Kidney tubule cell (primary cell): ENCODE data around the gene FADS6.

Experiments
- DNase-seq: peaks from one replicate; pipeline ENCODE4 v3.0.0-alpha.2; 2018; ENCODE audit warnings: low spot score

FADS6 gene

GRCh38 chr17:74892974-74893911 lies at the start of gene FADS6:
Gene FADS6 (minus strand): TSS chr17:74893633. CDS start chr17:74893595, 38 bp downstream.
- DNase-seq, result no peak

- DNase-seq, result no peak
Measured at GRCh38 chr17:74941128-74941725, 47.8 kb upstream of the FADS6 start.

- no peak for DNase-seq
Measured at GRCh38 chr17:74939534-74939933, 46.1 kb upstream of the FADS6 start.

- no peak for DNase-seq
Measured at GRCh38 chr17:74938194-74938950, 44.9 kb upstream of the FADS6 start.

- no peak for DNase-seq
Measured at GRCh38 chr17:74937064-74938051, 43.9 kb upstream of the FADS6 start.

GRCh38 chr17:74936470-74936799 lies 43.0 kb upstream of the FADS6 start:
- DNase-seq, result no peak

- DNase-seq, result no peak
Measured at GRCh38 chr17:74935585-74936469, 42.4 kb upstream of the FADS6 start, which contains the start of gene OTOP3. Gene OTOP3 (plus strand): TSS chr17:74935898. CDS start chr17:74935922, 24 bp downstream.

- DNase-seq, result no peak
Measured at GRCh38 chr17:74935048-74935447, 41.6 kb upstream of the FADS6 start.

- DNase-seq, result no peak
Measured at GRCh38 chr17:74930535-74931036, 37.2 kb upstream of the FADS6 start.

- DNase-seq, result no peak
Measured at GRCh38 chr17:74928786-74929185, 35.4 kb upstream of the FADS6 start.

GRCh38 chr17:74925242-74925641 lies 31.8 kb upstream of the FADS6 start:
- no peak for DNase-seq

- DNase-seq, result no peak
Measured at GRCh38 chr17:74924250-74924948, 31.0 kb upstream of the FADS6 start, which contains the start of gene OTOP2. Gene OTOP2 (plus strand): TSS chr17:74924273. CDS start chr17:74924633, 360 bp downstream.

- DNase-seq, result peak; percentile 46
Measured at GRCh38 chr17:74923538-74924249, 30.3 kb upstream of the FADS6 start.

- no peak for DNase-seq
Measured at GRCh38 chr17:74922694-74923537, 29.5 kb upstream of the FADS6 start, which contains the start of gene USH1G. Gene USH1G (minus strand): TSS chr17:74923255. CDS start chr17:74923073, 182 bp downstream.

- DNase-seq, result no peak
Measured at GRCh38 chr17:74922172-74922571, 28.7 kb upstream of the FADS6 start.

- no peak for DNase-seq
Measured at GRCh38 chr17:74921769-74922168, 28.3 kb upstream of the FADS6 start.

- no peak for DNase-seq
Measured at GRCh38 chr17:74921026-74921681, 27.7 kb upstream of the FADS6 start.
